Stimulated activated CD8-positive, alpha-beta memory T cell treated with anti-CD3 and anti-CD28 coated beads, Interleukin-2, amount 100 ng/mL, for 48 hours (primary cell): ENCODE measurements around the gene RAB11FIP5.

ENCODE experiments used
- DNase-seq, 2 donors: peaks; one replicate each; pipeline ENCODE4 v3.0.0-alpha.2; 2020; ENCODE audit warnings: low read depth in 2 of 2

The RAB11FIP5 gene

DNA sequence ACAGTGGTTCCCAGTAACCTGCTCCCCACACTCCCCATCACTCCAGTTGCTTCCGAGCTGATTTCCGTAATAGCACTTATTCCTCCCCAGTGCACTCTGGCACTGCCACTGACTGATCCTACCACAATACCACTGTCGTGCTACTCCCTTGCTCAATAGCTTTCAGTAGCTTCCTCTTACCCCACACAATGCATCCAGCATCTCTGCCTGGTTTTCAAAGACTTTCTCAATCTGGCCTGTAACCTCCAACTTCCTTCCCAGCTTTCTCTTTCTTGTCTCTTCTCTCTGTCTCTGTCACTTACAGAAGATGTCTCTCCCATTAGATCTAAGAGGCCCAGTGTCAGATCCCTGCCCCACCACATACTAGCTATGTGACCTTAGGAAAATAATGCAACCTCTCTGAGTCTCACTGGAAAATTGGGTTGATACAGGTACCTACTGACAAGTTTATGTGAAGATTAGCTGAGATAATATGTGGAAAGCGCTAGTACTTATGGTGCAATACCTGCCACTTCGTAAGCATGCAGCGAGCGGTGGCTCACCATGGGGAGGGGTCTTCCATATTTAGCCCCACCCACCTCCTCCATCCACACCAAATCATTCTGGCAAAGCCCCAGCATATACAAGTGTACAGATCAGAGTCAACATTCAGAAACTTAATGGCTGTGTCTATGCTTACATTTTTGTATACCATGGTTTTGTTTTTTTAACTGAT is 77.9 kb downstream of the RAB11FIP5 start:
- DNase-seq = no peak

DNA sequence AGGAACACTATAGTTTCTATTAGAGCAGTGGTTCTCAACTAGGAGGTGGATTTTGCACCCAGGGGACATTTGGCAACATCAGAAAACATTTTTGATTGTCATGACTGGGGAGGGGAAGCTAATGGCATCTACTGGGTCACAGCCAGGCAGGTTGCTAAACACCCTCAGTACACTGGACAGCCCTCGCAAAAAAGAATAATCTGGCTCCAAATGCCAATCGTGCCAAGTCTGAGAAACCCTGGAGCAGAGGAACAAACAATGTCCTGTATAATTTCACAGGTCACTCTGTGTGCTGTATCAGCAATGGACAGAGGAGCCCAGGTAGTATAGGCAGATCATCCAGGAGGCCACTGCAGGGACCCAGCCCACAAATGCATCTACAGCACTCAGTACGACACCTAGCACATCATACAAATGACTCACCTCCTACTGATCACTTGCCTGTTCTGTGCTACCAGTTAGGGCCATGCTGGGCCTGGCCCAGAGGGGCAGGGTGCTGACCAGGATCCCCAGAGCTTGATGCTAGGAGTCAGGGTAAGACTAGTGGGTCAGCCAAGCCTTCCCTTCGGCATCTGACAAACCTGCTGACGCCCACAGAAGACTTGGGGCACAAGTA is 78.9 kb downstream of the RAB11FIP5 start:
- no peak for DNase-seq

DNA sequence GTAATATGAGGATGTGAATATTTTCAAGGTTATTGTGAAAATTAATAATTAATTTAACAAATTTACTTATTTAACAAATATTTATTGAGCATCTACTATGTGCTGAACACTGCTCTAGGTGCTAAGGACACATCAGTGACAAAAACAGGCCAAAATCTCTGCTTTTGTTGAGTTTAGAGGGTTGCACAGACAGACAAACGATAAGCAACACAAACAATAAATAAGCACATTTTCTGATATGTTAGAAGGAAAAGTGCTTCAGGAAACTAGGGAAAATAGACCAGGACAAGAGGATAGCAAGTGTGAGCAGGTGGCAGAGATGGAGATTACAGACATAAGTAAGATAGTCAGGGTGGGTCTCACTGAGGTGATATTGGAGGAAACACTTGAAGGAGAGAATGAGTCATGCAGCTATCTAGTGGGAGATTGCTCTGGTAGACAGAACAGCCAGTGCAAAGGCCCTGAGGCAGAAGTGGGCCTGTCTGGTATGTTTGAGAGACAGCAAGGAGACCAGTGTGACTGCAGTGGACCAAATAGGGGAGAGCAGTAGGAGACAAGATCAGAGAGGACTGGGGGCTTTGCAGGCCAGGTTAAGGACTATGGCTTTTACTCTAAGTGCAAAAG is 79.5 kb downstream of the RAB11FIP5 start:
- peak in 1 of 2 donors; percentile 3 for DNase-seq

DNA sequence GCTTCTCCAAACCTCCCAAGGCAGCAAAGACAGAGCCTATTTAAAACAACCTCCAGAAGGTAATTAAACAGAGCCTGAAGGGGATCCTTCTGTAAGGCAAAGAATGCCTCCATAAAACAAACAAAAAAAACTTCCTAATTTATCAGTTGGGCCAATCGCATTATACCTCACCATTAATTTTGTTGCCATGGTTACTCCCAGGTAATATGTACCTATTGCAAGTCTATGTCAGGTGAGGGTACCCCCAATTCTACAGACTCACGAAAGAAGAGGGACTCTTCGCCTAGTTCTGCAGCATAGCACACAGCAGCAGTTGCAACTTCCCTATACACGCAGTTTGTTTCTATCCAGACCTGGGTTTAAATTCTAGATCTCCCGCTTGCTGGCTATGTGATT is 80.0 kb downstream of the RAB11FIP5 start:
- DNase-seq = no peak

DNA sequence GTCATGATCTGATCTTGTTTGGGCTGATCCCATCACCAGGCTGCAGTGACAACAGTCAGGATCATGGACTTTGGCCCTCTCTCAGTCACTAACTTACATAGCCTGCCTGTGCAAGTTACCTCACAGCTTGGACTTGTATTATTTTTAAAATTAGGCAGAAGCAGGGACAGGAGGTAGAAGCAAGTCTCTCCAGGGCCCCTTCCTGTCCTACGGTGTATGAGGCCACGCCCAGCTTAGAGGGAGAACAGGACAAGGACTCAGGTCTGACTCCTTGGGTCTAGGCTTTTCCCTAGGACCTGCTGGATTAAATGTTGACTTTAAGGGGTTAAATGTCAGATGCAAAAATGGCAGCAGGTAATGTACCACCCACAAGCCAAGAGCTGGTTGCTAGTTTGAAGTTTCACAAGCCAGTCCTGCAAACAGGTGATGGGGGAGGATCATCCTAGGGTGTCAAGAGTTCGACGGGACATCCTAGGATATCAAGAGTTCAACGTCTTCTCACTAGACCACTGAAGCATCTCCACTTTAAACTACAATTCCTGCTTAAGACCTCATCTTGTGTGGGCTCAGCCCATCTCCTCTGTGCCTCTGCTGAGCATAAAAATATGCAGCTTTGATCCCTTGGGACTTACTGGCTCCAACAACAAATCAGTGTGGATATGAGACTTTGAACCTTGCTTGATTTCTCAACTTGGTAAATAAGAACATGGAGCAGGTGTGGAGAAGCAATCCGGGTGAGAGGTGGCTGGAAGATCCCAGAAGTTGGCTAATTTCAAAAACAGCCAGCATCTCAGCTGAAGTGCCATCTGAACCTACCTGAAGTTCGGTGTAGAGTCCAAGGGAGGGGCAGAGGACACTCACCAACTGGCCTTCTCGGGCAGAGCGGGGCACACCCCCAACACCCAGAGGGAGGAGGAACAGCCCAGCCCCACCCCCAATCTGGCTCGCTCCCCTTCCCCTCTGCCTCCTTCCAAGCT is 80.7 kb downstream of the RAB11FIP5 start:
- no peak for DNase-seq

DNA sequence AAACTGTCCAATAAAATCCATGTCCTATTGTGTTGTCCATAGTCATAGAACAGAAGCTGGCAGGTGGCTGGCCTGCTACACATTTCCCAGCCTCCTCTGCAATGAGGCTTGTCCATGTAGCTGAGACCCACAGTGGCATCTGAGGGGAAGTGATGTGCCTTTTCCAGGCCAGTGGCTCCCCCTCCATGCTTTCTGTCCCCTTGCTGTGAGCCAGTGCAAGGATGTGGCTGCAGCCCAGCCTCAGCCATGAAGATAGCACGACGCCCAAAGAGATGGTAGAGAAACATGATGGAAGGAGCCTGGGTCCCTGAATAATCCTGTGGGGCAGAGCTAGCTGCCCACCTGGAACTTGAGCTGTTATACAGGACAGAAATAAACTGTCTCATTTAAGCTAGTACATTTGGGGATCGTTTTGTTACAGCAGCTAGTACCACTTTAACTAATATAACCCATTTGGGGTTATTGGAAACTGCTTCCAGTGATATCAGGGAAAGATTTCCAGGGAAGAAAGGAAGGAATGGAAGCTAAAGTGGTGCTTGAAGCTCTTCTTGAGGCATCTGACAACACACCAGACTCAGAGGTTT is 81.6 kb downstream of the RAB11FIP5 start:
- DNase-seq = no peak

DNA sequence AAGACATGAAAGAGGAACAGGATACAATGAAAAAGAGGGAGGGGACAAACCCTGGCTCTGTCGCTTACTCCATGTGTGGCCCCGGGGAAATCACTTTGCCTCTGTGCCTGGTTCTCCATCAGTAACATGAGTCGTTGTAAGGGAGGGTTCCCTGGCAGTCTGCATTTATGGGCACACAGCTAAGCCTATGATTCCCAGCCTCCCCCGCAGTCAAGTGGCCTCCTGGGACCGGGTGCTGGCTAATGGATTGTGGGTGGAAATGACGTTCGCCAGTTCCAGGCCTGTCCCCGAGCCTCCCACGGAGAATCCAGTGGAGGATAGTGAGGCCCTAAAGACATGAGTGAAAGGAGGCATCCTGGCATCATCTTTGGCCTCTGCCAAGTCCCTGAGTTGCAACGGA is 83.9 kb downstream of the RAB11FIP5 start:
- no peak for DNase-seq

DNA sequence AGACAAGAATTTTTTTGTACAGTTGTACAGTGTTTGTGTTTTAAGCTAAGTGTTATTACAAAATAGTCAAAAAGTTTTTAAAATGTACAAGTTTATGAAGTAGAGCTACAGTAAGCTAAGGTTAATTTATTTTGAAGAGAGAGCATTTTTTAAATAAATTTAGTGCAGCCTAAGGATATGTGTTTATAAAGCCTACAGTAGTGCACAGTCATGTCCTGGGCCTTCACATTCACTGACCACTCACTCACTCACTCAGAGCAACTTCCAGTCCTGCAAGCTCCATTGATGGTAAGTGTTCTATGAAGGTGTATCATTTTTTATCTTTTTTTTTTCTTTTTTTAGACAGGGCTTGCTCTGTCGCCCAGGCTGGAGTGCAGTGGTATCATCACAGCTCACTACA is 85.4 kb downstream of the RAB11FIP5 start:
- DNase-seq = no peak

DNA sequence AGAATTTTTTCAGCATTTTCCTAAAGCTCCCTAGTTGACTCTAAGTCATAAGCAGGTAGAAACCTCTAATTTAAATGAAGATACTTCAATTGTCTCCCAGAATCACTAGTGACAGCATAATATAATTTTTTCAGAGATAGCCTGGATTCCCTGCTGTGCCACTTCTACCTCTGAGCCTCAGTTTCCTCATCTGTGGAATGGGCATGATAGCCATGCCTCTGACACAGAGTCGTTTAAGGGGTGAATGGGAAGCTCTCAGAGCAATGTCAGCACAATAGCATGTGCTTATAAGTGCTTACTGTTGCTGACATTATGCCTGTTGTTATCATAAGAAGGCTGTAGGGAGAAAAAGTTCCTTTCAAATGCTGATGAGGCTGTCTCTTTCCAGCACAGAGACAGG is 89.3 kb downstream of the RAB11FIP5 start:
- no peak for DNase-seq
